ENCODE data around the gene NDUFB7.

GRCh38 chr19:14566712-14567077 lies 5.2 kb downstream of the NDUFB7 start:
- TF ChIP-seq CTCF (IDR thresholded peaks at IDR 0.05; ENCODE audit: control extremely low read depth in 1 of 3, insufficient read depth in 1 of 3, low read depth in 1 of 3, low read length in 3 of 3): no peak
- no peak for TF ChIP-seq MAX (IDR thresholded peaks at IDR 0.05)
- no peak for TF ChIP-seq YY1 (IDR thresholded peaks at IDR 0.05; ENCODE audit: low read depth, low read length)
- TF ChIP-seq JUND (IDR thresholded peaks at IDR 0.05; ENCODE audit: low read length): no peak
- no peak for TF ChIP-seq CBX8 (IDR thresholded peaks at IDR 0.05; ENCODE audit: borderline replicate concordance, low read depth, low read length)
- TF ChIP-seq NRF1 (IDR thresholded peaks at IDR 0.05; ENCODE audit: low read depth, low read length): no peak
- no peak for TF ChIP-seq POLR2A (IDR thresholded peaks at IDR 0.05; ENCODE audit: control extremely low read depth in 1 of 2, low read depth in 2 of 2, low read length in 2 of 2)

All from H1 (cell line).